ENCODE data around the gene CCDC30. TPM values are rescaled to one million over a fixed set of nuclear protein-coding genes. Genes with fewer than 3 reads are reported as not detected.

Gene CCDC30
- total and polyA plus RNA-seq, 10 of the 15 experiments (the other 5 are each of a cell fraction or from before 2014, with no cell fraction given) = 0.46 to 1.8 (median 1.0) TPM

GRCh38 chr1:42482635-42483153 is 19.6 kb downstream of the CCDC30 start:
- H2AFZ ChIP-seq (ENCODE audit: control insufficient read depth, low read depth, low read length) = no peak overlapping the region
- FAIRE-seq (no peak), ATAC-seq (peak; percentile 87), DNase-seq (ENCODE audit: low read depth, low spot score) (no peak)
- in situ Hi-C loops (cut with MboI) = no loop called here
- intact Hi-C loops (cut with micrococcal nuclease; ENCODE audit: unreplicated experiment) = no loop called here
- TF ChIP-seq BCL11A (IDR thresholded peaks at IDR 0.05; ENCODE audit: low read depth, low read length) (no peak), ATF7 (IDR thresholded peaks at IDR 0.05; ENCODE audit: low read depth) (peak; percentile 34; the same call in 1 of the 2 replicates), POLR2A (IDR thresholded peaks at IDR 0.05; ENCODE audit: low read depth, low read length) (no peak), SREBF2 (IDR thresholded peaks at IDR 0.05; ENCODE audit: low read length) (no peak), FOXK2 (IDR thresholded peaks at IDR 0.05) (no peak), KAT2A (conservative IDR thresholded peaks at IDR 0.05; ENCODE audit: control insufficient read depth, low read depth, low read length) (no peak), ZNF384 (IDR thresholded peaks at IDR 0.05; ENCODE audit: borderline replicate concordance, low read depth, low read length) (peak; percentile 66; the same call in 1 of the 2 replicates), EP300 (IDR thresholded peaks at IDR 0.05; ENCODE audit: borderline replicate concordance in 1 of 2, control insufficient read depth in 1 of 2, low read depth in 2 of 2, low read length in 2 of 2) (0 out of 4 replicates have a peak, but pooled peaks of 1 of the 2 experiments have one; percentile 20)
- no peak overlapping the region for H3K27ac ChIP-seq (ENCODE audit: control insufficient read depth, insufficient read depth)
- BruUV-seq (replicated peaks) = no TSS peak
- RAD21 ChIA-PET (ENCODE audit: unreplicated experiment) = no interaction called here
- CTCF ChIA-PET = no interaction called here
- H3K9ac ChIP-seq (ENCODE audit: control insufficient read depth, insufficient read depth, low read length) = no peak overlapping the region
- H4K20me1 ChIP-seq (ENCODE audit: control insufficient read depth, insufficient read depth) = no peaks in the 10 kb centered on the region
- H3K27me3 ChIP-seq (replicated peaks in 1 of 2; ENCODE audit: control insufficient read depth in 2 of 2, insufficient read depth in 2 of 2, low read length in 1 of 2) = no peaks in the 10 kb centered on the region
- no peak overlapping the region for H3K4me3 ChIP-seq
- H3K4me2 ChIP-seq (ENCODE audit: control insufficient read depth, insufficient read depth) = no peak overlapping the region
- SMC1A ChIA-PET (ENCODE audit: uncharacterized antibody, unreplicated experiment) = no interaction called here
- no peaks in the 10 kb centered on the region for H3K9me3 ChIP-seq (replicated peaks; ENCODE audit: control insufficient read depth, insufficient read depth, low read length)
- H3K79me2 ChIP-seq (ENCODE audit: control insufficient read depth, insufficient read depth, low read length) = no peaks in the 10 kb centered on the region
- H3K4me1 ChIP-seq (ENCODE audit: control insufficient read depth, insufficient read depth, low read length) = no peaks in the 10 kb centered on the region
- POLR2A ChIA-PET = no interaction called here
- WGBS (ENCODE audit: insufficient coverage, insufficient replicate concordance, low lambda C conversion rate, missing lambda C conversion rate) = 0% methylated on average over 2 of the region's 2 CpGs
- no peaks in the 10 kb centered on the region for H3K36me3 ChIP-seq (ENCODE audit: control insufficient read depth in 2 of 2, insufficient read depth in 2 of 2, low read length in 1 of 2)

GRCh38 chr1:42484382-42484781 is 21.3 kb downstream of the CCDC30 start:
- H3K9me3 ChIP-seq (replicated peaks; ENCODE audit: control insufficient read depth, insufficient read depth, low read length) = no peaks in the 10 kb centered on the region
- no TSS peak for BruUV-seq (replicated peaks)
- DNase-seq (ENCODE audit: low read depth, low spot score) = no peak
- ChIA-PET CTCF (no interaction called here), SMC1A (ENCODE audit: uncharacterized antibody, unreplicated experiment) (interaction anchor here (0.7 kb wide), 1 partner anchor 230 kb away, joined by 3 read pairs; no protein-coding TSS in a partner anchor), RAD21 (ENCODE audit: unreplicated experiment) (no interaction called here), POLR2A (no interaction called here)
- no peak for FAIRE-seq
- WGBS (ENCODE audit: insufficient coverage, insufficient replicate concordance, low lambda C conversion rate, missing lambda C conversion rate) = 100% methylated on average over 2 of the region's 2 CpGs
- H3K9ac ChIP-seq (ENCODE audit: control insufficient read depth, insufficient read depth, low read length) = no peak overlapping the region
- H3K4me1 ChIP-seq (ENCODE audit: control insufficient read depth, insufficient read depth, low read length) = no peaks in the 10 kb centered on the region
- in situ Hi-C loops (cut with MboI) (no loop called here), intact Hi-C loops (cut with micrococcal nuclease; ENCODE audit: unreplicated experiment) (no loop called here)
- no peak overlapping the region for H3K4me3 ChIP-seq
- no peak overlapping the region for H3K4me2 ChIP-seq (ENCODE audit: control insufficient read depth, insufficient read depth)
- no peak for ATAC-seq
- no peaks in the 10 kb centered on the region for H4K20me1 ChIP-seq (ENCODE audit: control insufficient read depth, insufficient read depth)
- no peak overlapping the region for H3K27ac ChIP-seq (ENCODE audit: control insufficient read depth, insufficient read depth)
- H3K27me3 ChIP-seq (replicated peaks in 1 of 2; ENCODE audit: control insufficient read depth in 2 of 2, insufficient read depth in 2 of 2, low read length in 1 of 2) = no peaks in the 10 kb centered on the region
- no peaks in the 10 kb centered on the region for H3K79me2 ChIP-seq (ENCODE audit: control insufficient read depth, insufficient read depth, low read length)
- H2AFZ ChIP-seq (ENCODE audit: control insufficient read depth, low read depth, low read length) = no peak overlapping the region
- H3K36me3 ChIP-seq (ENCODE audit: control insufficient read depth in 2 of 2, insufficient read depth in 2 of 2, low read length in 1 of 2) = no peaks in the 10 kb centered on the region
- no peak for TF ChIP-seq GATAD2B (conservative IDR thresholded peaks at IDR 0.05; ENCODE audit: low read depth)
- TF ChIP-seq HCFC1 (IDR thresholded peaks at IDR 0.05; ENCODE audit: low read length) = no peak
- no peak for TF ChIP-seq KLF5 (IDR thresholded peaks at IDR 0.05; ENCODE audit: partially characterized antibody)
- no peak for TF ChIP-seq IRF5 (IDR thresholded peaks at IDR 0.05; ENCODE audit: borderline replicate concordance)
- no peak for TF ChIP-seq NR2C2 (IDR thresholded peaks at IDR 0.05; ENCODE audit: borderline replicate concordance, control insufficient read depth, insufficient read length, low read depth)
- no peak for TF ChIP-seq PML (IDR thresholded peaks at IDR 0.05; ENCODE audit: low read length)
- TF ChIP-seq SUZ12 (IDR thresholded peaks at IDR 0.05; ENCODE audit: unreplicated experiment) = no peak
- TF ChIP-seq MEF2B (IDR thresholded peaks at IDR 0.05; ENCODE audit: partially characterized antibody, poor library complexity, severe bottlenecking) = no peak

Data from GM12878 (cell line).